Caco-2 (cell line): ENCODE results near the gene TSPAN4. TPM values are rescaled to one million over a fixed set of nuclear protein-coding genes. Genes with fewer than 3 reads are reported as not detected.

Source experiments
- Bru-seq: library from RNA; stranded (reverse); fragments of 400-500 nt; gene quantifications from one replicate; lab custom pipeline; 2021; lab: Mats Ljungman, UMichigan
- BruChase-seq, 2 experiments: library from RNA; stranded (reverse); fragments of 400-500 nt; gene quantifications; one replicate each; lab custom pipeline; 2021; lab: Mats Ljungman, UMichigan
- BruUV-seq: library from RNA; stranded (reverse); fragments of 400-500 nt; replicated peaks from 2 replicates; lab custom pipeline; 2021; lab: Mats Ljungman, UMichigan
- CTCF ChIA-PET: fragments of 300-600 bp; sonication (Branson Sonifier 250); formaldehyde crosslinking; loops from one replicate; lab custom pipeline; 2022; ENCODE audit warnings: antibody characterized with exemption; lab: Charles Lee
- POLR2A ChIA-PET: fragments of 300-600 bp; sonication (Branson Sonifier 250); formaldehyde crosslinking; loops from one replicate; lab custom pipeline; 2022; ENCODE audit warnings: antibody characterized with exemption; lab: Charles Lee
- DNase-seq, 2 experiments: peaks; one replicate each; pipeline versions ENCODE4 v3.0.0 to v3.0.0-alpha.2; 2020 to 2022
- H3K27me3 ChIP-seq: replicated peaks from 2 replicates; pipeline ENCODE4 v1.6.0; 2011; ENCODE audit warnings: low read length; ENCODE audit not compliant: control insufficient read depth, insufficient read depth
- H3K36me3 ChIP-seq: 2 replicates; pipeline ENCODE4 v1.5.1; 2011; ENCODE audit warnings: low read length; ENCODE audit not compliant: control insufficient read depth, insufficient read depth
- H3K4me1 ChIP-seq: fragments of 250-450 bp; sonication (Bioruptor Pico); 2 replicates; pipeline ENCODE4 v1.5.1; 2020; ENCODE audit warnings: mild to moderate bottlenecking
- H3K4me3 ChIP-seq: 2 replicates; pipeline ENCODE4 v1.5.1; 2011; ENCODE audit warnings: low read depth, mild to moderate bottlenecking, control low read depth, low read length
- H3K9me3 ChIP-seq: fragments of 250-450 bp; sonication (Bioruptor Pico); 2 replicates; pipeline ENCODE4 v1.5.1; 2020; ENCODE audit warnings: mild to moderate bottlenecking, moderate library complexity
- H3K27ac Mint-ChIP-seq: one replicate; pipeline ENCODE4 v1.8.0; 2022; ENCODE audit warnings: mixed read lengths; ENCODE audit not compliant: unreplicated experiment
- H3K27me3 Mint-ChIP-seq: one replicate; pipeline ENCODE4 v1.8.0; 2022; ENCODE audit warnings: mixed read lengths; ENCODE audit not compliant: insufficient read depth, unreplicated experiment
- H3K36me3 Mint-ChIP-seq: one replicate; pipeline ENCODE4 v1.8.0; 2022; ENCODE audit warnings: mild to moderate bottlenecking, mixed read lengths; ENCODE audit not compliant: insufficient read depth, unreplicated experiment
- H3K4me1 Mint-ChIP-seq: one replicate; pipeline ENCODE4 v1.8.0; 2022; ENCODE audit warnings: low read depth, mixed read lengths; ENCODE audit not compliant: unreplicated experiment
- H3K4me3 Mint-ChIP-seq: one replicate; pipeline ENCODE4 v1.8.0; 2022; ENCODE audit warnings: mild to moderate bottlenecking, moderate library complexity, mixed read lengths; ENCODE audit not compliant: unreplicated experiment
- H3K9me3 Mint-ChIP-seq: one replicate; pipeline ENCODE4 v1.8.0; 2022; ENCODE audit warnings: mixed read lengths; ENCODE audit not compliant: unreplicated experiment
- intact Hi-C: fragments of 100-400 bp; cut with micrococcal nuclease; formaldehyde crosslinking; loops from one replicate; pipeline ENCODE4 v1.10.0; 2022; ENCODE audit not compliant: unreplicated experiment
- long read RNA-seq: library from polyadenylated mRNA; stranded (forward); transcript quantifications from one replicate; pipeline ENCODE4 v2.0.0, GENCODE V29; 2022
- total RNA-seq: library from RNA; stranded (reverse); gene quantifications from 2 replicates; pipeline ENCODE4 v1.2.3, GENCODE V29; 2022
- TF ChIP-seq, protein P1 (sequence below), 2 experiments: fragments of 200-600 bp in 1 of 2; IDR thresholded peaks; 1 replicate in 1 of 2; 2 replicates in 1 of 2; pipeline versions ENCODE4 v1.5.1 to v1.8.0; 2011 to 2022; ENCODE audit warnings: antibody characterized with exemption in 1 of 2, control low read depth in 1 of 2, inconsistent platforms in 1 of 2, low read depth in 1 of 2, low read length in 1 of 2, mild to moderate bottlenecking in 1 of 2, moderate library complexity in 1 of 2; ENCODE audit not compliant: insufficient read depth in 1 of 2, severe bottlenecking in 1 of 2, unreplicated experiment in 1 of 2

The TSPAN4 gene
- total RNA-seq (84.5 and 95.9 TPM in 2 replicates), Bru-seq, nascent RNA (percentile 50 among the genes with signal in this experiment), BruChase-seq, experiment 1, labeled RNA remaining after a 2-hour chase (percentile 60 among the genes with signal in this experiment), BruChase-seq, experiment 2, labeled RNA remaining after a 6-hour chase (percentile 65 among the genes with signal in this experiment)
- long read RNA-seq, transcript TSPAN4-203 (9 exons, 1,423 nt): major isoform, 14 of 34 reads
- long read RNA-seq, partial matches to known transcripts: 10 of 34 reads
- long read RNA-seq, other reads (novel, unspliced or antisense): 8 of 34 reads

DNA sequence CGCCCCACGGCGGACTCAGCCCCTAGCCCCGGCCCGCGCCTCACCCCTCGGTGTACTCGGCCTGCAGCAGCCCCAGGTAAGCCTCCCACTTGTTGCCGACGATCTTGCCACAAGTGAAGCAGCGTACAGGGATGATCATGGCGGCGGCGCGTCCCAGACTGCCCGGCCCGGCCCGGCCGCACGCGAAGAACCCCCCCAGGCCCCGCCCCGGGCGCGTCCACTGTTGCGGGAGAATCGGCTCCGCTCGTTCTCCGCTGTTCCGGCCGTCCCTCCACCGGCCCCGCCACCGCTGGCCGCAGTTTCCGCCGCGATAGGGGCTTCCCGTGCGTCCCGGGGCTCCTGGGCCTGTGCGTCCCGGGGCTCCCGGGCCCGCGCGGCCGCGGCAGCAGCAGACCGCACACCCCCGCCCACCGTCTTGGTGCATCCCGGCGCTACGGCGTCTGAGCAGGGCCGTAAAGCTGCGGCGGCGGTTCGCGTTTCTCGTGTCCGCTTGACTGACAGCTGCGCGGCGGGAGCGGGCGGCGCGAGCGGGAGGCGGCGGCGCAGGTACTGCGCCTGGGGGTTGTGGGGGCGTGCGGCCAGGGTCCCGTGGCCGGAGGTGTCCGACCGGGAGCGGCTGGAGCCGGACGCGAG is at the start of gene TSPAN4, which contains the start of gene POLR2L:
TSPAN4 (plus strand) TSS at position 483 of the 633 bp plus-strand sequence. CDS start 7,453 bp downstream, outside the sequence.
POLR2L (minus strand) TSS at position 160 of the 633 bp plus-strand sequence; CDS start at position 139, 21 bp downstream.
- Mint-ChIP-seq H3K36me3 (peaks cover 58% of the 10 kb centered on the region), H3K27ac (peak within 1 kb of the TSS; percentile 88), H3K27me3 (no peaks in the 10 kb centered on the region), H3K9me3 (no peaks in the 10 kb centered on the region), H3K4me1 (peaks cover 18% of the 10 kb centered on the region), H3K4me3 (peak within 1 kb of the TSS; percentile 90)
- intact Hi-C loops: loop anchor here (1.0 kb wide), 1 partner anchor 9 kb away; no protein-coding TSS in a partner anchor
- no TSS peak for BruUV-seq
- H3K4me3 ChIP-seq: peak within 1 kb of the TSS; percentile 68
- H3K9me3 ChIP-seq: no peaks in the 10 kb centered on the region
- ChIA-PET POLR2A (interaction anchor here (0.6 to 1.2 kb wide), 3 partner anchors 9 to 1146 kb away, joined by 3 to 4 read pairs (median 4); partner anchors contain the start of gene RPLP2), CTCF (interaction anchor here (1.5 kb wide), 1 partner anchor 23 kb away, joined by 3 read pairs; no protein-coding TSS in a partner anchor)
- peaks cover 26% of the 10 kb centered on the region for H3K4me1 ChIP-seq
- no peaks in the 10 kb centered on the region for H3K27me3 ChIP-seq
- TF ChIP-seq, protein P1, sequence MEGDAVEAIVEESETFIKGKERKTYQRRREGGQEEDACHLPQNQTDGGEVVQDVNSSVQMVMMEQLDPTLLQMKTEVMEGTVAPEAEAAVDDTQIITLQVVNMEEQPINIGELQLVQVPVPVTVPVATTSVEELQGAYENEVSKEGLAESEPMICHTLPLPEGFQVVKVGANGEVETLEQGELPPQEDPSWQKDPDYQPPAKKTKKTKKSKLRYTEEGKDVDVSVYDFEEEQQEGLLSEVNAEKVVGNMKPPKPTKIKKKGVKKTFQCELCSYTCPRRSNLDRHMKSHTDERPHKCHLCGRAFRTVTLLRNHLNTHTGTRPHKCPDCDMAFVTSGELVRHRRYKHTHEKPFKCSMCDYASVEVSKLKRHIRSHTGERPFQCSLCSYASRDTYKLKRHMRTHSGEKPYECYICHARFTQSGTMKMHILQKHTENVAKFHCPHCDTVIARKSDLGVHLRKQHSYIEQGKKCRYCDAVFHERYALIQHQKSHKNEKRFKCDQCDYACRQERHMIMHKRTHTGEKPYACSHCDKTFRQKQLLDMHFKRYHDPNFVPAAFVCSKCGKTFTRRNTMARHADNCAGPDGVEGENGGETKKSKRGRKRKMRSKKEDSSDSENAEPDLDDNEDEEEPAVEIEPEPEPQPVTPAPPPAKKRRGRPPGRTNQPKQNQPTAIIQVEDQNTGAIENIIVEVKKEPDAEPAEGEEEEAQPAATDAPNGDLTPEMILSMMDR (IDR thresholded peaks at IDR 0.05; ENCODE audit: insufficient read depth in 1 of 2, low read depth in 1 of 2, low read length in 1 of 2, severe bottlenecking in 1 of 2, unreplicated experiment in 1 of 2): no peak
- H3K36me3 ChIP-seq: peaks cover 5% of the 10 kb centered on the region
- DNase-seq: peak; percentile 90 to 94

DNA sequence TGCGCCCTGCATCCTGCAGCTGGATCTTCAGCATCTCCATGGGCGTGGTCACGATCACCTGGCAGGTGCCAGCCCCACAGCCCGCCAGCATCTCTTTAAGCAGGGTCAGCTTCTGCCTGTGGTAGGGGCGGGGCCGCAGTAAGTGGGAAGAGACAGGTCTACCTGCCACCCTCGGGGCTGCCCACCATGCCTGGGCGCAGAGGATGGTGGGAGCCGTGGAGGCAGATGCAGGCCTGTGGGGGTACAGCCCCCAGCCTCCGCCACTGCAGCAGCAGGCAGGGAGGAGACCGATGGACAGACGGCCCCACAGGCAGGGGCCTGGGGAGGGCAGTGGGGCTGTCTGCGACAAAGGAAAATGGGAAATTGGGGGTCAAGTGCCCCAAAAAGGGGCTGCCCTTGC is 49.8 kb upstream of the TSPAN4 start:
- Histone ChIP-seq H3K4me3 (no peak overlapping the region), H3K27me3 (no peaks in the 10 kb centered on the region), H3K4me1 (peaks cover 9% of the 10 kb centered on the region), H3K9me3 (no peaks in the 10 kb centered on the region), H3K36me3 (no peaks in the 10 kb centered on the region)
- H3K4me3 Mint-ChIP-seq: no peak overlapping the region
- no peak for DNase-seq
- H3K27me3 Mint-ChIP-seq: no peaks in the 10 kb centered on the region
- H3K4me1 Mint-ChIP-seq: no peaks in the 10 kb centered on the region
- H3K9me3 Mint-ChIP-seq: no peaks in the 10 kb centered on the region
- H3K36me3 Mint-ChIP-seq: peaks cover 17% of the 10 kb centered on the region
- ChIA-PET POLR2A (interaction anchor here (1.5 kb wide), 1 partner anchor 26 kb away, joined by 5 read pairs; the partner anchor contains the start of gene PNPLA2), CTCF (no interaction called here)
- H3K27ac Mint-ChIP-seq: no peak overlapping the region
- TF ChIP-seq, protein P1 (IDR thresholded peaks at IDR 0.05; ENCODE audit: insufficient read depth in 1 of 2, low read depth in 1 of 2, low read length in 1 of 2, severe bottlenecking in 1 of 2, unreplicated experiment in 1 of 2): no peak
- intact Hi-C loops: no loop called here
- no TSS peak for BruUV-seq

DNA sequence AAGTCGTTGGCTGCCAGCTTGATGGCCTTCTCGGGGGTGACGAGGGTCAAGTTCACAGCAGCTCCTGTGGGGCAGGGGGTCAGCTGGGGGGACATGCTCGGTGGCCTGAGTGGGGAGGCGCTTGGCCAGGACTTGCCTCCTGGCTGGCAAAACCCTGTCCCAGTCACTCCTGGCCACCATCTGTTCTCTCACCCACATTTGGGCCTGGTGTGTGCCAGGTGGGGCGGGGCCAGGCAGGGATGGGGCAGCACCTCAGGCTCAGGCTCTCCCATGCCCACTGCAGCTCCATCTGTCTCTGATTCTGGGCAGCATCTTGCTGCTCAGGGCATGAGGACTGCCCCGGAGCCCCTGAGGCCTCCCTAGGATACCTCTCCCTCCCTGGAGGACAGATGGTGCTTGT is 49.1 kb upstream of the TSPAN4 start:
- BruUV-seq: no TSS peak
- no peaks in the 10 kb centered on the region for H3K4me1 Mint-ChIP-seq
- peaks cover 17% of the 10 kb centered on the region for H3K36me3 Mint-ChIP-seq
- TF ChIP-seq, protein P1 (IDR thresholded peaks at IDR 0.05; ENCODE audit: insufficient read depth in 1 of 2, low read depth in 1 of 2, low read length in 1 of 2, severe bottlenecking in 1 of 2, unreplicated experiment in 1 of 2): no peak
- H3K9me3 ChIP-seq: no peaks in the 10 kb centered on the region
- POLR2A ChIA-PET: interaction anchor here (0.5 to 1.5 kb wide), 2 partner anchors 15 to 26 kb away, joined by 5 to 8 read pairs; partner anchors contain the start of gene PNPLA2
- CTCF ChIA-PET: no interaction called here
- H3K27me3 Mint-ChIP-seq: no peaks in the 10 kb centered on the region
- H3K27ac Mint-ChIP-seq: no peak overlapping the region
- no peak overlapping the region for H3K4me3 ChIP-seq
- H3K4me1 ChIP-seq: peaks cover 9% of the 10 kb centered on the region
- intact Hi-C loops: no loop called here
- DNase-seq: no peak
- H3K4me3 Mint-ChIP-seq: no peak overlapping the region
- H3K9me3 Mint-ChIP-seq: no peaks in the 10 kb centered on the region
- no peaks in the 10 kb centered on the region for H3K27me3 ChIP-seq
- no peaks in the 10 kb centered on the region for H3K36me3 ChIP-seq
